Pons (tissue), 1 donor: ENCODE results near the gene SCCPDH.
"Not testable (repeated sequence)": the region's sequence is repeated elsewhere in the genome, so short reads cannot be mapped to it uniquely, and the experiment has no call there.

Experiments
- DNase-seq: peaks from one replicate; pipeline ENCODE4 v3.0.0-alpha.2; 2016; ENCODE audit warnings: low spot score

The SCCPDH gene

GRCh38 chr1:246800756-246801155 lies 76.5 kb downstream of the SCCPDH start:
- DNase-seq, result no peak

GRCh38 chr1:246801241-246802020 lies 77.2 kb downstream of the SCCPDH start:
- DNase-seq, result no peak

GRCh38 chr1:246803373-246803772 lies 79.2 kb downstream of the SCCPDH start:
- no peak for DNase-seq

- DNase-seq, result no peak
Observed at GRCh38 chr1:246803883-246804282, 79.7 kb downstream of the SCCPDH start.

GRCh38 chr1:246805135-246805716 lies 81.0 kb downstream of the SCCPDH start:
- DNase-seq, result no peak

- DNase-seq, result no peak
Observed at GRCh38 chr1:246809473-246809872, 85.3 kb downstream of the SCCPDH start.

GRCh38 chr1:246811985-246812384 lies 87.8 kb downstream of the SCCPDH start:
- DNase-seq, result no peak

GRCh38 chr1:246813325-246813724 lies 89.1 kb downstream of the SCCPDH start:
- not testable (repeated sequence) for DNase-seq

GRCh38 chr1:246814890-246815289 lies 90.7 kb downstream of the SCCPDH start:
- no peak for DNase-seq

GRCh38 chr1:246815693-246816270 lies 91.6 kb downstream of the SCCPDH start:
- DNase-seq, result no peak
